ENCODE results near the gene OSBPL10. TPM values are rescaled to one million over a fixed set of nuclear protein-coding genes. Genes with fewer than 3 reads are reported as not detected.

OSBPL10 gene
- total RNA-seq, 4 donors from 2014 or later = 12.5 to 38.3 (median 22.7) TPM

- TF ChIP-seq EP300 (IDR thresholded peaks at IDR 0.05) (no peak), POLR2A (IDR thresholded peaks at IDR 0.05) (no peak), CTCF (IDR thresholded peaks at IDR 0.05) (no peak), POLR2AphosphoS5 (IDR thresholded peaks at IDR 0.05) (no peak)
- WGBS = 26% methylated on average over 7 of the region's 7 CpGs
- no peak overlapping the region for H3K27ac ChIP-seq
- H3K4me1 ChIP-seq = peaks cover 8% of the 10 kb centered on the region
- no peak overlapping the region for H3K4me3 ChIP-seq
- H3K9me3 ChIP-seq = no peaks in the 10 kb centered on the region
- H3K36me3 ChIP-seq = no peaks in the 10 kb centered on the region
- DNase-seq (ENCODE audit: low spot score in 2 of 2) = no peak
- H3K27me3 ChIP-seq = no peaks in the 10 kb centered on the region
These were observed 276.4 kb downstream of the OSBPL10 start for GRCh38 chr3:31704591-31705179.

- H3K27me3 ChIP-seq = no peaks in the 10 kb centered on the region
- H3K4me3 ChIP-seq = no peak overlapping the region
- TF ChIP-seq EP300 (IDR thresholded peaks at IDR 0.05) (no peak), CTCF (IDR thresholded peaks at IDR 0.05) (no peak), POLR2AphosphoS5 (IDR thresholded peaks at IDR 0.05) (no peak), POLR2A (IDR thresholded peaks at IDR 0.05) (no peak)
- H3K36me3 ChIP-seq = no peaks in the 10 kb centered on the region
- no peaks in the 10 kb centered on the region for H3K9me3 ChIP-seq
- WGBS = 89% methylated on average over 3 of the region's 3 CpGs
- H3K4me1 ChIP-seq = peaks cover 8% of the 10 kb centered on the region
- no peak for DNase-seq (ENCODE audit: low spot score in 2 of 2)
- H3K27ac ChIP-seq = no peak overlapping the region
These were observed 276.9 kb downstream of the OSBPL10 start for GRCh38 chr3:31704156-31704555.

- WGBS = 86% methylated on average over 8 of the region's 9 CpGs
- Histone ChIP-seq H3K4me1 (peaks cover 8% of the 10 kb centered on the region), H3K4me3 (no peak overlapping the region), H3K9me3 (no peaks in the 10 kb centered on the region), H3K27ac (no peak overlapping the region), H3K36me3 (no peaks in the 10 kb centered on the region), H3K27me3 (no peaks in the 10 kb centered on the region)
- no peak for DNase-seq (ENCODE audit: low spot score in 2 of 2)
- no peak for TF ChIP-seq POLR2A (IDR thresholded peaks at IDR 0.05)
- no peak for TF ChIP-seq EP300 (IDR thresholded peaks at IDR 0.05)
- TF ChIP-seq CTCF (IDR thresholded peaks at IDR 0.05) = no peak
- TF ChIP-seq POLR2AphosphoS5 (IDR thresholded peaks at IDR 0.05) = no peak
These were observed 279.8 kb downstream of the OSBPL10 start for GRCh38 chr3:31701286-31701685.

DNA sequence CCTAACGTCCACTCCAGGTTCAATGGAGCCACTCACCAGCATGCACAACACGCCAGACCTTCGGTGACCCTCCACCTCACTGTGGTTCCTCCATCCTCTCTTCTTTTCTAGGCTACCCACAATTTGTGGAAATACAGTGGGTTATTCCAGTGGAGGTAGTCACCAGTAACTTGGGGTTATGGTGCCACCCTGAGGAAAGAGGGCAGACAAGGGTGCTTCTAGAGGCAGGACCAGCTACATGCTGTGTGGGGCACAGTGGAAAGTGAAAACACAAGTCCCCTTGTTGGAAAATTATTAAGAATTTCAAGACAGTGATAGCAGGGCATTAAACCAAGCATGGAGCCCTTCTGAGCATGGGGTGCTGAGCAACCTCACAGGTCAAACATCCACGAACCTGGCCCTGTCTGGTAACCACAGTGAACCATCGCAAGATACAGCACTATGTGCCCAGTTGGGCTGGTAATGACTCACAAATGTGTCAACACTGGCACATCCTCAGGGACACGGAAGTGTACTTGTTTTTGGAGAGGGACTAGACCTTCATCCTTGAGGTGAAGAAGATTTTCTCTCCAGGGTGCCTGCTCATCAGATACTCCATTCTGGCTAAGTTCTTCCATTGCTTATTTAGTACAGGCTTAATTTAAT, 281.6 kb downstream of the OSBPL10 start:
- H3K9me3 ChIP-seq = no peaks in the 10 kb centered on the region
- no peak overlapping the region for H3K27ac ChIP-seq
- no peaks in the 10 kb centered on the region for H3K4me1 ChIP-seq
- H3K4me3 ChIP-seq = no peak overlapping the region
- no peaks in the 10 kb centered on the region for H3K27me3 ChIP-seq
- no peak for TF ChIP-seq EP300 (IDR thresholded peaks at IDR 0.05)
- no peak for TF ChIP-seq CTCF (IDR thresholded peaks at IDR 0.05)
- TF ChIP-seq POLR2A (IDR thresholded peaks at IDR 0.05) = no peak
- no peak for TF ChIP-seq POLR2AphosphoS5 (IDR thresholded peaks at IDR 0.05)
- DNase-seq (ENCODE audit: low spot score in 2 of 2) = no peak
- no peaks in the 10 kb centered on the region for H3K36me3 ChIP-seq
- WGBS = 94% methylated on average over 6 of the region's 6 CpGs

- H3K4me3 ChIP-seq = no peak overlapping the region
- no peaks in the 10 kb centered on the region for H3K36me3 ChIP-seq
- H3K27me3 ChIP-seq = no peaks in the 10 kb centered on the region
- 87% methylated on average over 6 of the region's 6 CpGs for WGBS
- H3K9me3 ChIP-seq = no peaks in the 10 kb centered on the region
- no peak for TF ChIP-seq POLR2AphosphoS5 (IDR thresholded peaks at IDR 0.05)
- no peak for TF ChIP-seq EP300 (IDR thresholded peaks at IDR 0.05)
- TF ChIP-seq CTCF (IDR thresholded peaks at IDR 0.05) = no peak
- TF ChIP-seq POLR2A (IDR thresholded peaks at IDR 0.05) = no peak
- H3K4me1 ChIP-seq = no peaks in the 10 kb centered on the region
- no peak overlapping the region for H3K27ac ChIP-seq
- DNase-seq (ENCODE audit: low spot score in 2 of 2) = no peak
These were observed 284.1 kb downstream of the OSBPL10 start for GRCh38 chr3:31696815-31697548.
